Mesothelial cell of epicardium (in vitro differentiated cells): ENCODE results near the gene ACTG2. TPM values are rescaled to one million over a fixed set of nuclear protein-coding genes. Genes with fewer than 3 reads are reported as not detected.

Experiments used
- DNase-seq, 2 experiments: peaks; one replicate each; pipeline ENCODE4 v3.0.0; 2021; ENCODE audit warnings: low spot score in 2 of 2; ENCODE audit not compliant: unreplicated experiment in 2 of 2
- H3K27ac Mint-ChIP-seq: 2 replicates; pipeline ENCODE4 v1.8.0; 2021; ENCODE audit warnings: mixed read lengths
- H3K27me3 Mint-ChIP-seq: 2 replicates; pipeline ENCODE4 v1.8.0; 2021; ENCODE audit warnings: low read depth, mixed read lengths
- H3K36me3 Mint-ChIP-seq: 2 replicates; pipeline ENCODE4 v1.8.0; 2021; ENCODE audit warnings: mixed read lengths
- H3K4me1 Mint-ChIP-seq: 2 replicates; pipeline ENCODE4 v1.8.0; 2021; ENCODE audit warnings: mixed read lengths
- H3K4me3 Mint-ChIP-seq: 2 replicates; pipeline ENCODE4 v1.8.0; 2021; ENCODE audit warnings: mild to moderate bottlenecking, moderate library complexity, mixed read lengths
- H3K9me3 Mint-ChIP-seq: 2 replicates; pipeline ENCODE4 v1.8.0; 2021; ENCODE audit warnings: mixed read lengths
- total RNA-seq: library from RNA; stranded (reverse); gene quantifications from 3 replicates; pipeline ENCODE4 v1.2.1, GENCODE V29; 2021
- TF ChIP-seq, protein P1 (sequence below): fragments of 200-600 bp; sonication (generic); IDR thresholded peaks from one replicate; pipeline ENCODE4 v1.5.0; 2021; ENCODE audit warnings: antibody characterized with exemption; ENCODE audit not compliant: unreplicated experiment

ACTG2 gene
- total RNA-seq, 1 donor from 2014 or later = 9.3 TPM

DNA sequence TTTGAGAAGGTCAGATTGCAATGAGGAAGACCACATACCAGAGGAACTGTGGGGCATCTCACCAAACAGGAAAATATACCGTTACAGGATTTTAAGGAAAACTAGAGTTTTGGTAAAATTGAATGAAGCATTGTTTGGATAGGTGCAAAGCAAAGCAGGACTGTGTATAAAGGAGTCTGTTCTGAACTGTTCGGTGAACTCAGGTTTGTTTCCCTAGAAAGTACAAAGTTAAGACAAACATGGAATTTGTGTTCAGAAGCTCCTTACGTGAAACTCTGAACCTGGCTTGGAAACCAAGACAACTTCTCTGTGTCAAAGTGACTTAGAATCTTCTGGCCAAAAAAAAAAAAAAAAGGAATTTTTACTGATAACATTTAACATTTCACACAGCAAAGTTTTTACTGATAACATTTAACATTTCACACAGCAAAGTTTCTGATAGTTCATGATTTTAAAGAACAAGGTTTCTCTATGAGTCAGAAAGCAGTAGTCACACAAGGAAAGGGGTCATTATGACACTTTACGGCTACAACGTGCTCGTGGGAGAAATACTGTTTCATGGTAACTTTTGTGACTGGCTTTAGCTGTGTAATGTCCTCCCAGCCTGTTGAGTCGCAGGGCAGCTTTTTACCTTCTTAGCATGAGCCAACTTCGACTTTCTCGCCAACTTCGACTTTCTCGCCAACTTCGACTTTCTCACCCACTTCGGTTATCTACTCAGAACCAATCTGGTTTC lies 70.7 kb downstream of the ACTG2 start:
- DNase-seq = no peak
- Mint-ChIP-seq H3K4me3 (no peak overlapping the region), H3K36me3 (peaks cover 26% of the 10 kb centered on the region), H3K4me1 (no peaks in the 10 kb centered on the region), H3K27me3 (no peaks in the 10 kb centered on the region), H3K9me3 (peaks cover 7% of the 10 kb centered on the region), H3K27ac (no peak overlapping the region)
- TF ChIP-seq, protein P1, sequence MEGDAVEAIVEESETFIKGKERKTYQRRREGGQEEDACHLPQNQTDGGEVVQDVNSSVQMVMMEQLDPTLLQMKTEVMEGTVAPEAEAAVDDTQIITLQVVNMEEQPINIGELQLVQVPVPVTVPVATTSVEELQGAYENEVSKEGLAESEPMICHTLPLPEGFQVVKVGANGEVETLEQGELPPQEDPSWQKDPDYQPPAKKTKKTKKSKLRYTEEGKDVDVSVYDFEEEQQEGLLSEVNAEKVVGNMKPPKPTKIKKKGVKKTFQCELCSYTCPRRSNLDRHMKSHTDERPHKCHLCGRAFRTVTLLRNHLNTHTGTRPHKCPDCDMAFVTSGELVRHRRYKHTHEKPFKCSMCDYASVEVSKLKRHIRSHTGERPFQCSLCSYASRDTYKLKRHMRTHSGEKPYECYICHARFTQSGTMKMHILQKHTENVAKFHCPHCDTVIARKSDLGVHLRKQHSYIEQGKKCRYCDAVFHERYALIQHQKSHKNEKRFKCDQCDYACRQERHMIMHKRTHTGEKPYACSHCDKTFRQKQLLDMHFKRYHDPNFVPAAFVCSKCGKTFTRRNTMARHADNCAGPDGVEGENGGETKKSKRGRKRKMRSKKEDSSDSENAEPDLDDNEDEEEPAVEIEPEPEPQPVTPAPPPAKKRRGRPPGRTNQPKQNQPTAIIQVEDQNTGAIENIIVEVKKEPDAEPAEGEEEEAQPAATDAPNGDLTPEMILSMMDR = no peak

DNA sequence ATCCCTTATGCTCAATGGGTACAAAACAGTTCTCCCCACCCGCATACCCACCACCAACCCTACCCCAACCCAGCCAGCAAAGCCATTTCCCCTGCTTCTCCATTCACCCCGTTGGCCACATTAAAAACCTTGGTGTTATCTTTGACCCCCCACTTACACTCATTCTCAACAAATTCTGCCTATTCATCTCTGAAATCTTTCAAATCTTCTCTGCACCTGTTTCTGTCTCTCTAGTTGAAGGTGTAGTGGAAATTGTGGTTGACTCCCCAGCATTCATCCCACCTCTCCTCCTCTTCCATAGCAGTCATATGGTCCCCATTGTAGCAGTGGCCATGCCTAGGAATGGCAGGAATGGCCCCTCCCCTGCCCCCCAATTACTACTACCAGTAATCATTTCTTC lies 71.4 kb downstream of the ACTG2 start:
- H3K4me3 Mint-ChIP-seq = no peak overlapping the region
- H3K27me3 Mint-ChIP-seq = no peaks in the 10 kb centered on the region
- no peak for DNase-seq
- peaks cover 19% of the 10 kb centered on the region for H3K36me3 Mint-ChIP-seq
- H3K27ac Mint-ChIP-seq = no peak overlapping the region
- TF ChIP-seq, protein P1 = no peak
- no peaks in the 10 kb centered on the region for H3K4me1 Mint-ChIP-seq
- H3K9me3 Mint-ChIP-seq = peaks cover 7% of the 10 kb centered on the region

DNA sequence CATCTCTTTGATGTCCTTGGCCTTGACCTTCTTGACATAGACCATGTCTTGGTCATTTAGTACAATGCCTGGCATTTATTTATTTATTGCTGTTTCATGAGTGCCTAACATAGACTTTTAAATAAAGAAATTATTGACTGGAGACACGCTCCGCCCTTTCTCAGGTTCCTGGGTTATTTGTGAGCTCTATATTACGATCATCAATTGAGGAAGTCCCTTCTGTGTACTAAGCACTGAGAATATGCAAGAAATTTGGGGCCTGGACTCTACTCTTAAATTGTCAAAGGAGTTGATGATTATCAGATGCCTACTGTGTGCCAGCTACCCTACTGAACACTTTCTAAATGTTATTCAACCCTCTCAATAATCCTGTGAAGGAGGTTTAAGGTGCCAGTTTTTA lies 72.2 kb downstream of the ACTG2 start:
- DNase-seq = no peak
- Mint-ChIP-seq H3K4me3 (no peak overlapping the region), H3K27me3 (no peaks in the 10 kb centered on the region), H3K36me3 (peaks cover 14% of the 10 kb centered on the region), H3K27ac (no peak overlapping the region), H3K4me1 (no peaks in the 10 kb centered on the region), H3K9me3 (peaks cover 7% of the 10 kb centered on the region)
- TF ChIP-seq, protein P1 = no peak

DNA sequence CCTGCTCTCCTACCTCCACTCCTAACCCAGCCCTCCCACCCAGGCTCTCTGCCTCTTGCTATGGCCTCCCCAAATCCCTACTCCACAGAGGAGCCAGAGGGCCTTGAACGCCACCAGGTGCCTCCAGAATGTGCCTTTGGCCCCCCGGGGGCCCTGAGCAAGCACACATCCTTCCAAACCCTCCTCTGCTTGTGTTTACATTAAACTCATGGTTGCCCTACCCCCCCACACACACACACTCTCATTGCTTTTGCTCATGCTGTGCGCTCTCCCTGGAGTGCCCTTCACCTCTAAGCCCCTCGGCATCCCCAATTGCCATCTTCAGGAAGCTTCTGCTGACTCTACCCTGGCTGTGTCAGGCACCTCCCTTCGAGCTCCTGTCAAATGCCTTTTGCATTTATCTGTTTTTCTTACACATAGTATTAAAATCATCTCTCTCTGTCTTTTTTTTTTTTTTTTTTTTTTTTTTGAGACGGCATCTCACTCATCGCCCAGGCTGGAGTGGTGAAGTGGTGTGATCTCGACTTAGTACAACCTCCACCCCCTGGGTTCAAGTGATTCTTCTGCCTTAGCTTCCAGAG lies 75.6 kb downstream of the ACTG2 start:
- Mint-ChIP-seq H3K9me3 (no peaks in the 10 kb centered on the region), H3K27ac (no peak overlapping the region), H3K27me3 (no peaks in the 10 kb centered on the region), H3K4me3 (no peak overlapping the region), H3K36me3 (no peaks in the 10 kb centered on the region), H3K4me1 (no peaks in the 10 kb centered on the region)
- DNase-seq = no peak
- TF ChIP-seq, protein P1 = no peak

DNA sequence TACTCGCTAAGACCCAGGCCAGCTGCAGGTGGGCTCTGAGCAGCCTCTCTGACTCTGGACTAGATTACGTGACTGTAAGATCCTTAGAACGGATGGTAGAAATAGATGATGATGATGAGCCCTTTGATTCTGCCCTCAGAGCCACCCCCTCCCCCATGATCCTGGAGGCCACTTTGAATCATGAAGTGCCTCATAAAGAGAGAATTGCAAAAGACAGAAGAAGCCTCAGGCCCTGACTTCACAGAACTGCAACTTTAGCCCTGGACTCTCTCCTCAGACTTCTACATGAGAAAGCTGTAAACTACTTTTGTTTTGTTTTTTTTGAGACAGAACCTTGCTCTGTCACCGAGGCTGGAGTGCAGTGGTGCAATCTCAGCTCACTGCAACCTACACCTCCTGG lies 76.5 kb downstream of the ACTG2 start:
- TF ChIP-seq, protein P1 = no peak
- H3K9me3 Mint-ChIP-seq = no peaks in the 10 kb centered on the region
- H3K27ac Mint-ChIP-seq = no peak overlapping the region
- no peaks in the 10 kb centered on the region for H3K4me1 Mint-ChIP-seq
- H3K4me3 Mint-ChIP-seq = no peak overlapping the region
- H3K27me3 Mint-ChIP-seq = no peaks in the 10 kb centered on the region
- no peak for DNase-seq
- H3K36me3 Mint-ChIP-seq = no peaks in the 10 kb centered on the region

Other genes with a start within 250 kb of the ACTG2 start
- gene TPRKB, start 155.7 kb upstream of the ACTG2 start, total RNA-seq = 30.1 to 35.5 TPM (median 35.0 TPM) in 3 replicates
- 23.0 to 25.5 TPM (median 24.3 TPM) in 3 replicates for gene DUSP11, start 112.9 kb upstream of the ACTG2 start, total RNA-seq
- gene C2orf78, start 108.8 kb upstream of the ACTG2 start, total RNA-seq = not detected in 3 replicates
- 33.2 to 36.6 TPM (median 34.5 TPM) in 3 replicates for gene STAMBP, start 64.0 kb upstream of the ACTG2 start, total RNA-seq
- 66.0 to 69.5 TPM (median 66.8 TPM) in 3 replicates for gene DGUOK, start 33.9 kb downstream of the ACTG2 start, total RNA-seq
- gene TET3, start 91.9 kb downstream of the ACTG2 start, total RNA-seq = 39.6 to 42.6 TPM (median 41.2 TPM) in 3 replicates